ENCODE results near the gene MAML3.

DNA sequence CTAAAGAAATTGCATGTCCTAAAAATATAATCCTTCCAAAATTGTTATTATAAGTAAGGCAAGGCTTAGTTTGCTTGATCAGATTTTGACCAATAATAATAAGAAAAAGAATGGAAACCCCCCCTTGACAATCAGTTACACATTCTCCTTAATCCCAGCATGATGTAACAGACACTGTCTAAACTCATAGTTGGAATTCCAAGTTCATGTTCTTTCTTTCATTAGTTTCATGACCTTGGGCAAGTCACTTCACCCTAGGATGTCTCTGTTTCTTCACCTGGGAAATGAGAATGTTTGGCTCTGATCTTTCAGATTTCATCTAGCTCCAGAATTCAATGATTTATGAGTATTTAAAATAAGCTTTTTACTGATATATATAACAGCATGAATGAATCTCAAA is 64.8 kb downstream of the MAML3 start:
- TF ChIP-seq CTCF (IDR thresholded peaks at IDR 0.05; ENCODE audit: low read depth, low read length) (no peak), POLR2A (IDR thresholded peaks at IDR 0.05; ENCODE audit: extremely low read depth, insufficient read length) (no peak), MYC (IDR thresholded peaks at IDR 0.05; ENCODE audit: low read depth, low read length) (no peak)
- TF ChIP-seq, protein P1, sequence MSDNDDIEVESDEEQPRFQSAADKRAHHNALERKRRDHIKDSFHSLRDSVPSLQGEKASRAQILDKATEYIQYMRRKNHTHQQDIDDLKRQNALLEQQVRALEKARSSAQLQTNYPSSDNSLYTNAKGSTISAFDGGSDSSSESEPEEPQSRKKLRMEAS (IDR thresholded peaks at IDR 0.05; ENCODE audit: low read depth, low read length) = no peak

Measured in NB4 (cell line).